ENCODE results near the gene MYLK4.

Gene MYLK4

GRCh38 chr6:2781685-2782355 lies 31.1 kb upstream of the MYLK4 start:
- no peak for DNase-seq (ENCODE audit: low spot score)
- TF ChIP-seq CTCF (IDR thresholded peaks at IDR 0.05; ENCODE audit: borderline replicate concordance, control extremely low read depth, extremely low read depth, insufficient read depth, missing control alignments): no peak
- in situ Hi-C loops (cut with MboI; ENCODE audit: low sequenced_read_pairs, unreplicated experiment): loop anchor here (10.0 kb wide), 1 partner anchor 153 kb away; no protein-coding TSS in a partner anchor

- TF ChIP-seq CTCF (IDR thresholded peaks at IDR 0.05; ENCODE audit: borderline replicate concordance, control extremely low read depth, extremely low read depth, insufficient read depth, missing control alignments): no peak
- no peak for DNase-seq (ENCODE audit: low spot score)
- in situ Hi-C loops (cut with MboI; ENCODE audit: low sequenced_read_pairs, unreplicated experiment): loop anchor here (10.0 kb wide), 1 partner anchor 155 kb away; no protein-coding TSS in a partner anchor
Measured at GRCh38 chr6:2780102-2780737, 29.5 kb upstream of the MYLK4 start.

GRCh38 chr6:2777249-2777648 lies 26.5 kb upstream of the MYLK4 start:
- TF ChIP-seq CTCF (IDR thresholded peaks at IDR 0.05; ENCODE audit: borderline replicate concordance, control extremely low read depth, extremely low read depth, insufficient read depth, missing control alignments): no peak
- in situ Hi-C loops (cut with MboI; ENCODE audit: low sequenced_read_pairs, unreplicated experiment): no loop called here
- DNase-seq (ENCODE audit: low spot score): no peak

- DNase-seq (ENCODE audit: low spot score): no peak
- no peak for TF ChIP-seq CTCF (IDR thresholded peaks at IDR 0.05; ENCODE audit: borderline replicate concordance, control extremely low read depth, extremely low read depth, insufficient read depth, missing control alignments)
- in situ Hi-C loops (cut with MboI; ENCODE audit: low sequenced_read_pairs, unreplicated experiment): no loop called here
Measured at GRCh38 chr6:2775003-2775402, 24.3 kb upstream of the MYLK4 start.

- in situ Hi-C loops (cut with MboI; ENCODE audit: low sequenced_read_pairs, unreplicated experiment): no loop called here
- no peak for TF ChIP-seq CTCF (IDR thresholded peaks at IDR 0.05; ENCODE audit: borderline replicate concordance, control extremely low read depth, extremely low read depth, insufficient read depth, missing control alignments)
- DNase-seq (ENCODE audit: low spot score): no peak
Measured at GRCh38 chr6:2773449-2773848, 22.7 kb upstream of the MYLK4 start.

GRCh38 chr6:2772840-2773239 lies 22.1 kb upstream of the MYLK4 start:
- TF ChIP-seq CTCF (IDR thresholded peaks at IDR 0.05; ENCODE audit: borderline replicate concordance, control extremely low read depth, extremely low read depth, insufficient read depth, missing control alignments): no peak
- DNase-seq (ENCODE audit: low spot score): no peak
- in situ Hi-C loops (cut with MboI; ENCODE audit: low sequenced_read_pairs, unreplicated experiment): no loop called here
